Measurements from ENCODE around the gene SLC25A21.

- TF ChIP-seq EZH2phosphoT487 (conservative IDR thresholded peaks at IDR 0.05; ENCODE audit: low read length) = no peak
- TF ChIP-seq, protein P1, sequence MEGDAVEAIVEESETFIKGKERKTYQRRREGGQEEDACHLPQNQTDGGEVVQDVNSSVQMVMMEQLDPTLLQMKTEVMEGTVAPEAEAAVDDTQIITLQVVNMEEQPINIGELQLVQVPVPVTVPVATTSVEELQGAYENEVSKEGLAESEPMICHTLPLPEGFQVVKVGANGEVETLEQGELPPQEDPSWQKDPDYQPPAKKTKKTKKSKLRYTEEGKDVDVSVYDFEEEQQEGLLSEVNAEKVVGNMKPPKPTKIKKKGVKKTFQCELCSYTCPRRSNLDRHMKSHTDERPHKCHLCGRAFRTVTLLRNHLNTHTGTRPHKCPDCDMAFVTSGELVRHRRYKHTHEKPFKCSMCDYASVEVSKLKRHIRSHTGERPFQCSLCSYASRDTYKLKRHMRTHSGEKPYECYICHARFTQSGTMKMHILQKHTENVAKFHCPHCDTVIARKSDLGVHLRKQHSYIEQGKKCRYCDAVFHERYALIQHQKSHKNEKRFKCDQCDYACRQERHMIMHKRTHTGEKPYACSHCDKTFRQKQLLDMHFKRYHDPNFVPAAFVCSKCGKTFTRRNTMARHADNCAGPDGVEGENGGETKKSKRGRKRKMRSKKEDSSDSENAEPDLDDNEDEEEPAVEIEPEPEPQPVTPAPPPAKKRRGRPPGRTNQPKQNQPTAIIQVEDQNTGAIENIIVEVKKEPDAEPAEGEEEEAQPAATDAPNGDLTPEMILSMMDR (IDR thresholded peaks at IDR 0.05; ENCODE audit: insufficient read depth, low read length, poor library complexity, severe bottlenecking) = no peak
Observed at GRCh38 chr14:36768638-36769337, 403.6 kb downstream of the SLC25A21 start.

Measured in SU-DHL-6 (cell line).